Gastroesophageal sphincter (tissue), 3 donors: Measurements from ENCODE around the gene SLC16A12.

Experiments
- EP300 ChIP-seq: sonication (generic); formaldehyde crosslinking; IDR thresholded peaks from one replicate; pipeline ENCODE4 v1.6.1; 2017; ENCODE audit warnings: antibody characterized with exemption, mild to moderate bottlenecking
- POLR2A ChIP-seq, 2 donors: fragments of 450-650 bp; IDR thresholded peaks; one replicate each; pipeline ENCODE4 v1.6.1; 2017; ENCODE audit warnings: antibody characterized with exemption in 2 of 2, mild to moderate bottlenecking in 2 of 2, moderate library complexity in 1 of 2
- POLR2AphosphoS5 ChIP-seq: sonication (generic); formaldehyde crosslinking; IDR thresholded peaks from one replicate; pipeline ENCODE4 v1.6.1; 2017; ENCODE audit warnings: antibody characterized with exemption
- TF ChIP-seq, protein P1 (sequence below), 4 experiments: fragments of 200-600 bp in 2 of 4; fragments of 450-650 bp in 2 of 4; sonication (generic) in 1 of 4; IDR thresholded peaks; one replicate each; pipeline ENCODE4 v1.5.1; 2017 to 2019; ENCODE audit warnings: antibody characterized with exemption in 4 of 4, mild to moderate bottlenecking in 2 of 4, moderate library complexity in 2 of 4

DNA sequence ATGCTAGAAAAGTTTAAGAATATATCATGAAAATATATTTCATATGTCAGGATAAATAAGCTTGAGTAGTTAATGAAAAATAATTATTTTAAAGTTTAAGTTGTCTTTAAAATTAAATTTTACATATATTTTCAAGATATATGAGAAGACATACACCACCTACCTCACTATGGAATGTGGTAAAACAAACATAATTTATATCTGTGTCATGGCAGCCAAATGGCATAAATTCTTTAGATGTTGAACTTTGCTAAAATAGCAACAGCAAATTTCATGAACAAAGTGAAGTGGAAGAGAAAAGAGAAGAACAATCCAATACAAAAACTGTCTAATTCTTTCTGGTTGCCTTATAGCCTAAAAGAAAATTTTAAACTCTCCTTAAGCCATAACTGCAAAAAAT, 39.6 kb upstream of the SLC16A12 start:
- no peak for TF ChIP-seq POLR2A (IDR thresholded peaks at IDR 0.05)
- TF ChIP-seq, protein P1, sequence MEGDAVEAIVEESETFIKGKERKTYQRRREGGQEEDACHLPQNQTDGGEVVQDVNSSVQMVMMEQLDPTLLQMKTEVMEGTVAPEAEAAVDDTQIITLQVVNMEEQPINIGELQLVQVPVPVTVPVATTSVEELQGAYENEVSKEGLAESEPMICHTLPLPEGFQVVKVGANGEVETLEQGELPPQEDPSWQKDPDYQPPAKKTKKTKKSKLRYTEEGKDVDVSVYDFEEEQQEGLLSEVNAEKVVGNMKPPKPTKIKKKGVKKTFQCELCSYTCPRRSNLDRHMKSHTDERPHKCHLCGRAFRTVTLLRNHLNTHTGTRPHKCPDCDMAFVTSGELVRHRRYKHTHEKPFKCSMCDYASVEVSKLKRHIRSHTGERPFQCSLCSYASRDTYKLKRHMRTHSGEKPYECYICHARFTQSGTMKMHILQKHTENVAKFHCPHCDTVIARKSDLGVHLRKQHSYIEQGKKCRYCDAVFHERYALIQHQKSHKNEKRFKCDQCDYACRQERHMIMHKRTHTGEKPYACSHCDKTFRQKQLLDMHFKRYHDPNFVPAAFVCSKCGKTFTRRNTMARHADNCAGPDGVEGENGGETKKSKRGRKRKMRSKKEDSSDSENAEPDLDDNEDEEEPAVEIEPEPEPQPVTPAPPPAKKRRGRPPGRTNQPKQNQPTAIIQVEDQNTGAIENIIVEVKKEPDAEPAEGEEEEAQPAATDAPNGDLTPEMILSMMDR (IDR thresholded peaks at IDR 0.05), result no peak
- no peak for TF ChIP-seq EP300
- TF ChIP-seq POLR2AphosphoS5, result no peak
